Activated T-cell treated with anti-CD3 and anti-CD28 coated beads, Interleukin-2, amount 50 U/mL, for 4 hours (primary cell): ENCODE data around the gene TET2. TPM values are rescaled to one million over a fixed set of nuclear protein-coding genes. Genes with fewer than 3 reads are reported as not detected.

Experiments
- ATAC-seq, 2 donors: fragments of 200-7000 bp; cut with Tn5 transposase; one replicate each; pipeline ENCODE4 v1.10.0; 2021
- DNase-seq: peaks from one replicate; pipeline ENCODE4 v3.0.0-alpha.2; 2020
- H3K27me3 Mint-ChIP-seq: one replicate; pipeline ENCODE4 v1.8.0; 2021; ENCODE audit warnings: low read depth, mixed read lengths
- H3K36me3 Mint-ChIP-seq: one replicate; pipeline ENCODE4 v1.8.0; 2022; ENCODE audit warnings: mixed read lengths; ENCODE audit not compliant: insufficient read depth
- H3K4me1 Mint-ChIP-seq: one replicate; pipeline ENCODE4 v1.8.0; 2021; ENCODE audit warnings: low read depth, mixed read lengths
- H3K4me3 Mint-ChIP-seq: one replicate; pipeline ENCODE4 v1.8.0; 2021; ENCODE audit warnings: mild to moderate bottlenecking, moderate library complexity, mixed read lengths
- H3K9me3 Mint-ChIP-seq: one replicate; pipeline ENCODE4 v1.8.0; 2021; ENCODE audit warnings: mixed read lengths
- total RNA-seq, 3 donors: library from RNA; stranded (reverse); gene quantifications; one replicate each; pipeline ENCODE4 v1.2.1, GENCODE V29; 2021

Gene TET2
- total RNA-seq, 3 donors from 2014 or later, result 30.0 to 38.3 (median 35.7) TPM

- Mint-ChIP-seq H3K27me3 (no peaks in the 10 kb centered on the region), H3K4me3 (no peak overlapping the region), H3K4me1 (peaks cover 56% of the 10 kb centered on the region), H3K9me3 (no peaks in the 10 kb centered on the region), H3K36me3 (peaks cover 28% of the 10 kb centered on the region)
- ATAC-seq (no peak), DNase-seq (no peak)
Observed at GRCh38 chr4:105184316-105184980, 37.8 kb downstream of the TET2 start.

- H3K36me3 Mint-ChIP-seq, result peaks cover 34% of the 10 kb centered on the region
- ATAC-seq (peak in 1 of 2 donors; percentile 24), DNase-seq (no peak)
- no peaks in the 10 kb centered on the region for H3K9me3 Mint-ChIP-seq
- H3K4me1 Mint-ChIP-seq, result peaks cover 67% of the 10 kb centered on the region
- H3K4me3 Mint-ChIP-seq, result no peak overlapping the region
- no peaks in the 10 kb centered on the region for H3K27me3 Mint-ChIP-seq
Observed at GRCh38 chr4:105186701-105187161, 40.1 kb downstream of the TET2 start.

GRCh38 chr4:105189855-105190650 is 43.4 kb downstream of the TET2 start:
- Mint-ChIP-seq H3K36me3 (peaks cover 46% of the 10 kb centered on the region), H3K4me3 (no peak overlapping the region), H3K27me3 (no peaks in the 10 kb centered on the region), H3K4me1 (peaks cover 79% of the 10 kb centered on the region), H3K9me3 (no peaks in the 10 kb centered on the region)
- no peak for ATAC-seq
- no peak for DNase-seq

- peak; percentile 83 to 84 for ATAC-seq
- no peak for DNase-seq
- H3K36me3 Mint-ChIP-seq, result peaks cover 55% of the 10 kb centered on the region
- no peaks in the 10 kb centered on the region for H3K9me3 Mint-ChIP-seq
- H3K4me1 Mint-ChIP-seq, result peaks cover 86% of the 10 kb centered on the region
- H3K4me3 Mint-ChIP-seq, result peak overlapping the region; percentile 22
- no peaks in the 10 kb centered on the region for H3K27me3 Mint-ChIP-seq
Observed at GRCh38 chr4:105191621-105192210, 45.0 kb downstream of the TET2 start.

- no peaks in the 10 kb centered on the region for H3K27me3 Mint-ChIP-seq
- H3K4me1 Mint-ChIP-seq, result peaks cover 84% of the 10 kb centered on the region
- DNase-seq (no peak), ATAC-seq (no peak)
- H3K4me3 Mint-ChIP-seq, result no peak overlapping the region
- peaks cover 58% of the 10 kb centered on the region for H3K36me3 Mint-ChIP-seq
- H3K9me3 Mint-ChIP-seq, result no peaks in the 10 kb centered on the region
Observed at GRCh38 chr4:105192474-105192873, 45.8 kb downstream of the TET2 start.

GRCh38 chr4:105192910-105193309 is 46.2 kb downstream of the TET2 start:
- Mint-ChIP-seq H3K36me3 (peaks cover 57% of the 10 kb centered on the region), H3K4me1 (peaks cover 80% of the 10 kb centered on the region), H3K27me3 (no peaks in the 10 kb centered on the region), H3K4me3 (no peak overlapping the region), H3K9me3 (no peaks in the 10 kb centered on the region)
- DNase-seq (no peak), ATAC-seq (no peak)

GRCh38 chr4:105193536-105193935 is 46.9 kb downstream of the TET2 start:
- Mint-ChIP-seq H3K36me3 (peaks cover 52% of the 10 kb centered on the region), H3K4me1 (peaks cover 74% of the 10 kb centered on the region), H3K9me3 (no peaks in the 10 kb centered on the region), H3K27me3 (no peaks in the 10 kb centered on the region), H3K4me3 (no peak overlapping the region)
- ATAC-seq (no peak), DNase-seq (no peak)

- ATAC-seq (peak; percentile 54 to 70), DNase-seq (no peak)
- Mint-ChIP-seq H3K36me3 (peaks cover 51% of the 10 kb centered on the region), H3K27me3 (no peaks in the 10 kb centered on the region), H3K4me1 (peaks cover 68% of the 10 kb centered on the region), H3K4me3 (no peak overlapping the region), H3K9me3 (no peaks in the 10 kb centered on the region)
Observed at GRCh38 chr4:105194328-105195231, 47.9 kb downstream of the TET2 start.

- no peaks in the 10 kb centered on the region for H3K9me3 Mint-ChIP-seq
- H3K36me3 Mint-ChIP-seq, result peaks cover 45% of the 10 kb centered on the region
- DNase-seq (no peak), ATAC-seq (no peak)
- H3K4me1 Mint-ChIP-seq, result peaks cover 58% of the 10 kb centered on the region
- H3K27me3 Mint-ChIP-seq, result no peaks in the 10 kb centered on the region
- H3K4me3 Mint-ChIP-seq, result no peak overlapping the region
Observed at GRCh38 chr4:105196523-105197145, 50.0 kb downstream of the TET2 start.

- Mint-ChIP-seq H3K9me3 (no peaks in the 10 kb centered on the region), H3K27me3 (no peaks in the 10 kb centered on the region), H3K4me3 (no peak overlapping the region), H3K36me3 (peaks cover 42% of the 10 kb centered on the region), H3K4me1 (peaks cover 52% of the 10 kb centered on the region)
- no peak for ATAC-seq
- no peak for DNase-seq
Observed at GRCh38 chr4:105197777-105198176, 51.1 kb downstream of the TET2 start.

- ATAC-seq, result no peak
- Mint-ChIP-seq H3K9me3 (no peaks in the 10 kb centered on the region), H3K4me3 (no peak overlapping the region)
Observed at GRCh38 chr4:105198541-105198940, 51.9 kb downstream of the TET2 start.

GRCh38 chr4:105206214-105206613 is 59.5 kb downstream of the TET2 start:
- H3K4me1 Mint-ChIP-seq, result peaks cover 4% of the 10 kb centered on the region
- no peak overlapping the region for H3K4me3 Mint-ChIP-seq
- H3K27me3 Mint-ChIP-seq, result no peaks in the 10 kb centered on the region
- no peak for ATAC-seq
- peaks cover 29% of the 10 kb centered on the region for H3K36me3 Mint-ChIP-seq
- no peaks in the 10 kb centered on the region for H3K9me3 Mint-ChIP-seq
- DNase-seq, result no peak

More at GRCh38 chr4:105198541-105198940, 51.9 kb downstream of the TET2 start:
- H3K36me3 Mint-ChIP-seq, result peaks cover 43% of the 10 kb centered on the region
- peaks cover 45% of the 10 kb centered on the region for H3K4me1 Mint-ChIP-seq
- no peak for DNase-seq
- no peaks in the 10 kb centered on the region for H3K27me3 Mint-ChIP-seq

- H3K36me3 Mint-ChIP-seq, result peaks cover 30% of the 10 kb centered on the region
- H3K27me3 Mint-ChIP-seq, result no peaks in the 10 kb centered on the region
- ATAC-seq, result no peak
- no peak for DNase-seq
- no peak overlapping the region for H3K4me3 Mint-ChIP-seq
- peaks cover 4% of the 10 kb centered on the region for H3K4me1 Mint-ChIP-seq
- H3K9me3 Mint-ChIP-seq, result no peaks in the 10 kb centered on the region
Observed at GRCh38 chr4:105207386-105207785, 60.7 kb downstream of the TET2 start.
